HG03103 (cell line): Measurements from ENCODE around the gene PRPS1L1.

ENCODE experiments used
- ATAC-seq: cut with Tn5 transposase; IDR thresholded peaks from one replicate; pipeline ENCODE4 v1.9.1; 2021; ENCODE audit warnings: low read depth; ENCODE audit not compliant: unreplicated experiment

PRPS1L1 gene

DNA sequence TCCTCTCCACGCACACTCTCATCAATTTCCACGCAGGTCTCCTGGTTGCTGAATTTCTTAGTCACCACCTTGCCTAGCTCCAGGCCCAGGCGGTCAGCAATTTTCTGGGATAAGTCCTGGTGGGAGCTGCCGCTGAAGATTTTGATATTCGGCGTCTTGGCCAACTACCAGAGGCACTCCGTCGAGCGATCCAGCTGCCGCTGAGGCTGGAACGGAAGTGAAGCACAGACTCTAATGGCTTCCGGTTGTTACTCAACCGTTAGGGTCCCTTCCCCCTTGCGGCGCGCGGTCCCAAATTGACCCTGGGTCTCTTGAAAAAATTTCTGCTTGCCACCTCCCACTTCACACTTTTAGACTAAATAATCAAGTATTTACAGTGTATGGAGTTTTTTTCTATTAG, at the start of gene PRPS1L1:
TSS of gene PRPS1L1 (minus strand) at position 219 of the 400 bp plus-strand sequence.
- no peak for ATAC-seq

DNA sequence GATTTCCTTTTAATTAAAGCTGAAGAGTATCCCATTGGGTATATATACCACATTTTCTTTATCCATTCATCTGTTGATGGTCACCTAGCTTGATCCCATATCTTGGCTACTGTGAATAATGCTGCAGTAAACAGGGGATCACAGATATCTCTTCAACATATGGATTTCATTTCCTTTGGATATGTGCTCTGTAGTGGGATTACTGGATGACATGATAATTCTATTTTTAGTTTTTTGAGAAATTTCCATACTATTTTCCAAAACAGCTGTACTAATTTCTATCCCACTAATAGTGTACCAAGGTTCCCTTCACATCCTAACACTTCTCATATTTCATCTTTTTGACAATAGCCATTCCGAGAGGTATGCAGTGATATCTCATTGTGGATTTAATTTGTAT, 48.8 kb upstream of the PRPS1L1 start:
- ATAC-seq = no peak

DNA sequence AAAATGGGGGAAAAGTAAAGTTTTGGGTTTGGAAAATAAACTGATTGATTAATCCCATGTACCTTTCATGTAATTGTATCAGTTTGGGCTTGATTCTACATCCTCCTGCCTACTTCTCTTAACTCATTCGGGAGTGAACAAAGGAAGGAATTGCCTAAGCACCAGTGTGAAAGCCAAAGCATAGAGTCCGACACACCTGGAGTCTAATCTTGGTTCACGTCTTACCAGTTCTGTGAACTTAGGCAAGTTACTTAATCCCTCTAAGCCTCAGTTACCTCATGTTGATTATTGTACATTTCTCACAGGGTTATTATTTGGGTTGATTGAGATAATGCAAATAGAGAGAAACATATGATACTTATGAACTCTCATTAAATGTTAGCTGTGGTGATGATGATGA, 41.1 kb upstream of the PRPS1L1 start:
- no peak for ATAC-seq

DNA sequence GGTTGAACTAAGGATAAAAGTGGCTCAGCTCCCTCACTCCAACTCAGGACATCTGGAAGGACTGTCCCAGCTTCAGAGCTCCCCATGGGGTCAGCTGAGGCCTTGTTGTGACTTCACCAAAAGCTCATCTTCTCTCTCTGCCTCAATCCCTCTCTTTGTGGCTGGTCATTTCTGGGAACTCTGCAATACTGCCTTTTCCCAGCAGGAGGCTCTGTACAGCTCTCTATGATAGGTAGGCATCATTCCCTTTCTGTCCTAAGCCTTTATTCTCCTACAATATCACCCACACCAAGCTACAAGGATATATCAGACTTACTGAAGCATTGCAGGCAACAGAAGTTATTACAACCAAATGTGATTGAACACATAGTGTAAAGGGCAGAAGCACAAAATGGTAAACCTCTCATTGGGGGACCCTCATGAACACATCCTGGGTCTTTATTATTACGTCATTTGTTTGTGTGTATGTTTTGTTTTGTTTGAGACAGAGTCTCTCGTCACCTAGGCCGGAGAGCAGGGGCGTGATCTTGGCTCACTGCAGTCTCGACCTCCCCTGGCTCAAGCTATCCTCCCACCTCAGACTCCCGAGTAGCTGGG, 36.7 kb upstream of the PRPS1L1 start:
- ATAC-seq = no peak

DNA sequence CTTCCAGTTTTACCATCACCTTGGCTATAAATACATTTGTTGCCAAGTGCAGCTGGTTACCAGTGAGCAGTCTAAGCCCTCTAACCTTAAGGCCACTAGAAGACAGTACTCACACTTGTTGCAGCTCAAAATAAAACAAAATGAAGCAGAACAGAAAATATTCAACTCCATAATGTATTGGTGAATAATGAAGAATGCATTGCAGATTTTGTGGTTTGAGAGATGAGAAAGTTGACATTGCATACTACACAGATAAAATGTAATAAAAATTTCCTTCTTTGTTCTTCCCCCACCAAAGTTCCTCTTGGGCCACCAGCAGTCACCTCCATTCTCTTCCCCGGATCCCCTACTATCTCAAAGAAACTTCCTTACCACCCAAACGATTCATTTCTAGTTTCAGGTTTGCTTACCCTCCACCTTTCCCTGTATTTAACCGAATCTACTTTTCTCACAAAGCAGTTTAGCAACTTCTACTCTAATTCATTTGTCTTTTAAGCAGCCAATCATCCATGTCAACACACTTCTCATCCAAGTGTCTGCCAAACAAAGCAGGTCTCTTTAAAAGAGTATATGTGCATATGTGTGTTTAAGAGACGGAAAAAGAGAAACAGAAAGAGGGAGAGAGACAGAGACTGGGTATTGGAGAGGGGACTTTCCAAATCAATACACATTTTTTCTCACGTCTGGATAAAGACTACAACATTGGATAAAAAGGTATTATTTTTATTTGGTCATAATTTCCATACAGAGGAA, 35.7 kb upstream of the PRPS1L1 start:
- ATAC-seq = no peak

GRCh38 chr7:18059171-18059570, 31.5 kb upstream of the PRPS1L1 start:
- ATAC-seq = no peak

DNA sequence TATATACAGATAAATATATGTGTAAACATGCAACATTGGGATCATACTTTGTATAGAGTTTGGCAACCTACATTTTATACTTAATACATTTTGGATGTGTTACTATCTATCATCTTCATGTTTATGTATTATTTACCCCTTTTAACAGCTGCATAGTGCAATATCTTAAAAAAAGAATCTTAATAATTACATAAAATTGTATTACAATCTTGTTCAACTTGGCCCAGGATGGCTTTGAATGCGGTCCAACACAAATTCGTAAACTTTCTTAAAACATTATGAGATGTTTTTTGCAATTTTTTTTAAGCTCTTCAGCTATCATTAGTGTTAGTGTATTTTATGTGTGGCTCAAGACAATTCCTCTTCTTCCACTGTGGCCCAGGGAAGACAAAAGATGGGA, 26.3 kb upstream of the PRPS1L1 start:
- no peak for ATAC-seq

- ATAC-seq = no peak
Measured at GRCh38 chr7:18053177-18053928, 25.7 kb upstream of the PRPS1L1 start.

- ATAC-seq = no peak
Measured at GRCh38 chr7:18049262-18049661, 21.6 kb upstream of the PRPS1L1 start.

DNA sequence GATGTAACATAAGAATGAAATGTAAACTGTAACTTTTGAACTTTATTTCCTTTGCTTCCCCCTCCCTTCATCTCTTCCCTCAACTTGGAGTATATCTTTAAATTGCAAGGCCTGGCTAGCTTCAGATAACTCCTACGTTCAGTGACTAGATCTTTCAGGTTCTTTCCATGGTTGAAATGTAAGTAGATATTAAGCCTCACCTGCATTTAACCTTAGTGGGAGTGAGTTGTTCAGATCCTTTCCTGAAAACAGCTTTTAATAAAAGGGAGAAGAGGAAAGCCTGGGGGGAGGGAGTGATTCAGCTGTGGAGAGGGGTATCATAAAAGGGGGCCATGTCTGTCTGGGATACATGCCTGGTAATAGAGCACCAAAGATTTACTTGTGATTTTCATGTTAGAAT, 19.0 kb upstream of the PRPS1L1 start:
- no peak for ATAC-seq

GRCh38 chr7:18045171-18045570, 17.5 kb upstream of the PRPS1L1 start:
- ATAC-seq = no peak

DNA sequence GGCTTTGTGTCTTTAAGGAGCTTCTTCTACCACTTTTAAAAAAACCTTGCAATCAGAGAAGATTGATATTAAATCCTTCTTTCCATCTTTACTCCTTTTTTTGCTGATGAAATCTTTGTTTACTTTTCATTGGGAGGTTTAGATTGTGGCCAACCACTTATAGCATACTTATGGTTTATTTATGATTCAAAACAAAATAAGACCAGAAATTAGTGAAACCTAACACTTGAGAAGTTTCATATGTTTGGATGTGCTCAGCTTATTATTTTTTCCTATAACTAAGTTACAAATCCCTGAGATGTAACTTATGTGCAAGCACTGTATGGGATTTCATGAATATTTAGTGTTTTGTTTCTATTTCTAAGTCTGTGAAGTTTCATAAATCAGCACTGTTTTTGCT, 13.5 kb upstream of the PRPS1L1 start:
- no peak for ATAC-seq

DNA sequence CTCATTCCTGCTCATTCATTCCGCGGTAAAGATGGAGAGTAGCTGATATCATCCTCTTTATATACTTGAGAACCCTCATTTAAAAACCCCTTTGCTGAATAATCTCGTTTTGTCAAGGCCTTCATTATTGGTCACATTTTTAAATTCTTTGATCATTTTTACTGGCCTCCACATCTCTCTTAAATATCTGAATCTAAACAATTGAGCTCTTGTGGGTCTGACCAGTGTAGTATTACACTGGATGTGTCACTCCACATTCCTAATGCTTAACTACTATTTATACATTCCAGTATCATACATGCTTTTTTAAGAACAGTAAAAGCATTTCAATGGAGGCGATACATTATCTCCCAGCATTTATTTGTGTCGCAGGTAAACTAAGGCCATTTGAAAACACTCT, 12.6 kb upstream of the PRPS1L1 start:
- no peak for ATAC-seq

GRCh38 chr7:18038382-18038781, 10.7 kb upstream of the PRPS1L1 start:
- no peak for ATAC-seq

DNA sequence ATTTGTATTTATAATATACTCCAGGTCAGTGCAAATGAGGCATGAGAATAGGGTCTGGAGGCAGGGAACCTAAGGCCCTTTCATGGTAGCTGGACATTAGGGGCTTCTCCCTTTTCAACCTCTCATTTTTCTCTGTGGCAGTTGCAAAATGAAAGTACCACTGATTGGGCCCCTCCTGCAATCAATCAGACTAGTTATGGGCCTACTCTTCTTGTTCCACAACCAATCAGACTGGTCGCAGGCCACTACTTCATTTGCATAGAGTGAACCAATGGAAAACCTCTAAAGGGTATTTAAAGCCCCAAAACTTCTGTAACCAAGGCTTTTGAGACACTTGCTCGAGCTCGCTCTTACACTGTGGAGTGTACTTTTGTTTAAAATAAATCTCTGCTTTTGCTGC, 10.0 kb upstream of the PRPS1L1 start:
- no peak for ATAC-seq

DNA sequence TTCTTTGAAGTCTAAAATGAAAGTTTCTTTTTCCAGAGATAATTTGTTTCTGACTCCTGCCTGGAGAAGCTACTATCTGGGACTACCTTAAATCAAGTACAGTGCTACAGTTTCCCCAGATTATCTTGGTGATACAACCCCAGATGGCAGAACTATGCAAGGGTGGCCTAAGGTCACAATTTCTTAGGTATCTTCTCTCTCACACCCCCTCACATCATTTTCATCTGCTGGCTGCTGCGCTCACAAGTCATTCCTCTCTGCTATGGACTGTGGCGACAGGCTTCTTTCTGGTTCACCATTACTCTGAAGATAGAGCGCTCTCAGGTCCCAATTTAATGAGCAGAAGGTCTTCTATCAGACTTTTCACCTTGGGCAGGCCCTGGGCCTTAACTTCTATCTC, 9.1 kb upstream of the PRPS1L1 start:
- ATAC-seq = no peak

- no peak for ATAC-seq
Measured at GRCh38 chr7:18030758-18031157, 3.1 kb upstream of the PRPS1L1 start.

- ATAC-seq = no peak
Measured at GRCh38 chr7:18020138-18020715, 7.4 kb downstream of the PRPS1L1 start.

DNA sequence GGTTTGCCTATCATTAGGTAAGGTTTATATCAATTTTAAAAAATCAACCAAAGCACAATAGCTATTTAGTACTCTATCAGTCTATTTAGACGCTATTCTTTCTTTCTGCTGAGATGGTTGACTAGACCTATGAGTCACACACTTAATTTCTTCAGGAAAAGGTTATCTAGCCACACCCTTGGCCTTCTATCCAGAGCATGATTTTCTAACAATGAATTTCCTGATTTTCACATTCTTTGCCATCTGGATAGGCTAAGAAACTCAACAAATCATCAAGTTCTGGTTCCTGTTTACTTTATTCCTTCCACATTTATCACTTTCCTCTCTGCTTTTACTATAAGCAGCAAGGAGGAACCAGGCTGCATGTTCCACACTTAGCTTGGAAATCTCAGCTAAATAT, 8.1 kb downstream of the PRPS1L1 start:
- no peak for ATAC-seq

GRCh38 chr7:18018296-18019215, 9.1 kb downstream of the PRPS1L1 start:
- no peak for ATAC-seq
